ENCODE measurements around the gene FEM1A. TPM values are rescaled to one million over a fixed set of nuclear protein-coding genes. Genes with fewer than 3 reads are reported as not detected.

Gene FEM1A
- total RNA-seq, 1 experiment from 2014 or later = 20.0 TPM

DNA sequence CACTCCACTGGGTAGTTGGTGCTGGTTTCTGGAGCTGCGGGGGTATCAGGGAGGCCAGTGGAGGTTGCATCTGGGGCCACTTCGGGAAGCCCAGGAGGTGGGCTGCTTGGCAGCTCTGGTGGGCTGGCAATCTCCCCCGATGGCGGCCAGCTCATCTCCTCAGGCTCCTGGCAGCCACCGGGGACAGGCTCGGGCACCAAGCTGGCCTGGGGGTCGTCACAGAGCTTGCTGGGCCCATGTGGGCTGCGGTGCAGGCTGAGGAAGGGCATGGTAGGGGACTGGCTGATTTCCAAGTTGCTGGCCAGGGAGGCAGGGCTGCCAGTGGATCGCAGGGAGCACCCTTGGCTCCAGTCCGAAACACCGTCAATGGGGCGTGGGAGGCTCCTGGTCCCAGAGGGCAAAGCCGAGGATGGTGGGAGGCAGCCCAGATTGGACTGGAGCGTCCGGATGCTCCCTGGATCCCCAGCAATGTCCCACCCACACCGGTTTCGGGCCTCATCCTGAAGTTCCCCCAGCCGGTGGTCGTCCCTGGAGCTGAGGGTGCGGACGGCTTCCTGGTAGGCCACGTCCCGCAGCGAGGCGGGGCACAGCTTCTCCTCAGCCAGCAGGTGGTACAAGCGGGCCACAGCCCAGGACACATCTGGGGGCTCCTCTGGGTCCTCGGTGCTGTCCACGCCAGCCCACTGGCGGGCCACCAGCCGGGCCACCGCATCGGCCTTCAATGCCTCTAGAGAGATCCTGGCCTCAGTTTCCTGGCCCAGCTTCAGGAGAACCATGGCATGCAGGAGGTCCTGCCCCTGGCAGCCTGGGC lies 26.1 kb downstream of the FEM1A start:
- no CpG with 5 or more reads among the region's 32 CpGs for WGBS (ENCODE audit: extremely low coverage, insufficient read length, low lambda C conversion rate)
- DNase-seq = no peak
- no peak overlapping the region for H2AFZ ChIP-seq (ENCODE audit: low read length)

More for the DNA sequence above, 26.1 kb downstream of the FEM1A start:
- Histone ChIP-seq H3K23ac (ENCODE audit: insufficient read length, low read depth, low read length) (no peak overlapping the region), H2AK5ac (ENCODE audit: insufficient read length, low read length) (no peak overlapping the region), H4K8ac (replicated peaks; ENCODE audit: insufficient read length, low read depth, low read length) (no peak overlapping the region), H3K23me2 (ENCODE audit: insufficient read length, low read depth, low read length, poor library complexity, severe bottlenecking) (no peaks in the 10 kb centered on the region), H2BK5ac (ENCODE audit: insufficient read length, low read length) (no peak overlapping the region), H3K27ac (ENCODE audit: insufficient read length, low read depth, low read length) (no peak overlapping the region), H3K9me3 (ENCODE audit: control insufficient read depth, low read depth, low read length) (no peaks in the 10 kb centered on the region), H3K27me3 (ENCODE audit: insufficient read depth, low read length) (no peaks in the 10 kb centered on the region), H4K20me1 (ENCODE audit: control insufficient read depth, insufficient read depth, insufficient read length) (no peaks in the 10 kb centered on the region), H3K14ac (ENCODE audit: insufficient read depth, low read length) (no peak overlapping the region), H3T11ph (ENCODE audit: low read length) (no peak overlapping the region), H2BK12ac (ENCODE audit: insufficient read length, low read depth, low read length) (no peak overlapping the region), H4K91ac (ENCODE audit: insufficient read length, low read depth, low read length) (no peak overlapping the region), H2BK120ac (ENCODE audit: low read depth, low read length, poor library complexity, severe bottlenecking) (no peak overlapping the region), H3K4me1 (ENCODE audit: insufficient read depth, low read length) (no peaks in the 10 kb centered on the region), H3K9ac (ENCODE audit: extremely low read depth, insufficient read length, low read length) (no peak overlapping the region), H3K56ac (ENCODE audit: insufficient read length, low read depth, low read length) (no peak overlapping the region), H3K79me1 (ENCODE audit: insufficient read depth, low read depth, low read length, poor library complexity, severe bottlenecking) (no peaks in the 10 kb centered on the region), H3K18ac (ENCODE audit: insufficient read length, low read depth, low read length) (no peak overlapping the region), H4K5ac (ENCODE audit: insufficient read length, low read depth, low read length) (no peak overlapping the region), H3K4me2 (ENCODE audit: insufficient read depth, insufficient read length, low read length) (no peak overlapping the region), H3K79me2 (ENCODE audit: insufficient read depth, low read length) (no peaks in the 10 kb centered on the region), H2BK15ac (ENCODE audit: low read depth, low read length) (no peak overlapping the region), H3K4ac (ENCODE audit: low read depth, low read length) (no peak overlapping the region), H2BK20ac (ENCODE audit: low read depth, low read length, poor library complexity, severe bottlenecking) (no peak overlapping the region)
- Mint-ChIP-seq H3K27me3 (ENCODE audit: low read depth) (peaks cover 18% of the 10 kb centered on the region), H3K36me3 (ENCODE audit: insufficient read depth in 1 of 3, low read depth in 3 of 3) (peaks cover 0 to 7% (median 0%) of the 10 kb centered on the region in 3 experiments; a peak in 1 of 7 replicates), H3K4me3 (no peak overlapping the region), H3K27ac (no peak overlapping the region), H3K4me1 (no peaks in the 10 kb centered on the region), H3K9me3 (peaks cover 0 to 13% of the 10 kb centered on the region in 2 experiments; a peak in 2 of 5 replicates)
- no peak for TF ChIP-seq CTCF (conservative IDR thresholded peaks at IDR 0.05)
